Posterior vena cava (tissue), 2 donors: ENCODE data around the gene PLEKHA6. TPM values are rescaled to one million over a fixed set of nuclear protein-coding genes. Genes with fewer than 3 reads are reported as not detected.
"Not testable (repeated sequence)": the region's sequence is repeated elsewhere in the genome, so short reads cannot be mapped to it uniquely, and the experiment has no call there.

ENCODE experiments used
- DNase-seq: peaks from one replicate; pipeline ENCODE4 v3.0.0-alpha.2; 2020; ENCODE audit warnings: low spot score
- intact Hi-C, 2 donors: fragments of 100-400 bp; cut with DNase I; formaldehyde crosslinking; loops; one replicate each; pipeline versions ENCODE4 v1.14.1 to v1.14.2; 2022 to 2023
- total RNA-seq, 2 donors: library from RNA; stranded (reverse); fragmentation: NEBNext Ultra II Directional; extraction: Animal tissue kit (Norgen Biotek cat#: 25700); gene quantifications; one replicate each; pipeline ENCODE4 v1.2.1, GENCODE V29; 2021
- donor health status: DM: yes; HTN: yes; CAD: no.
- donor health status: DM: yes; HTN: yes; CAD: no.

The PLEKHA6 gene
- total RNA-seq, 2 donors from 2014 or later: 13.3 to 23.5 TPM

GRCh38 chr1:204258213-204259115, 101.3 kb downstream of the PLEKHA6 start:
- DNase-seq: no peak
- intact Hi-C loops: loop anchor here in 1 of 2 donors (2.0 to 5.0 kb wide), 2 partner anchors 39 to 102 kb away; no protein-coding TSS in a partner anchor

- intact Hi-C loops: loop anchor here in 1 of 2 donors (5.0 kb wide), 1 partner anchor 40 kb away; no protein-coding TSS in a partner anchor
- no peak for DNase-seq
Measured at GRCh38 chr1:204257446-204257845, 102.3 kb downstream of the PLEKHA6 start.

- DNase-seq: no peak
- intact Hi-C loops: loop anchor here in 1 of 2 donors (5.0 kb wide), 1 partner anchor 41 kb away; no protein-coding TSS in a partner anchor
Measured at GRCh38 chr1:204256531-204256930, 103.2 kb downstream of the PLEKHA6 start.

GRCh38 chr1:204255966-204256365, 103.8 kb downstream of the PLEKHA6 start:
- intact Hi-C loops: loop anchor here in 1 of 2 donors (5.0 kb wide), 1 partner anchor 41 kb away; no protein-coding TSS in a partner anchor
- DNase-seq: no peak

- DNase-seq: no peak
- intact Hi-C loops: loop anchor here in 1 of 2 donors (5.0 kb wide), 1 partner anchor 42 kb away; no protein-coding TSS in a partner anchor
Measured at GRCh38 chr1:204255225-204255624, 104.5 kb downstream of the PLEKHA6 start.

GRCh38 chr1:204254031-204254661, 105.6 kb downstream of the PLEKHA6 start:
- intact Hi-C loops: no loop called here
- peak; percentile 90 for DNase-seq

GRCh38 chr1:204251926-204252689, 107.6 kb downstream of the PLEKHA6 start:
- intact Hi-C loops: no loop called here
- no peak for DNase-seq

- intact Hi-C loops: no loop called here
- no peak for DNase-seq
Measured at GRCh38 chr1:204251286-204251685, 108.4 kb downstream of the PLEKHA6 start.

- intact Hi-C loops: no loop called here
- no peak for DNase-seq
Measured at GRCh38 chr1:204250428-204251030, 109.2 kb downstream of the PLEKHA6 start.

- intact Hi-C loops: loop anchor here in 1 of 2 donors (10.0 kb wide), 1 partner anchor 105 kb away; the partner anchor contains the start of gene PLEKHA6
- no peak for DNase-seq
Measured at GRCh38 chr1:204249736-204250427, 109.8 kb downstream of the PLEKHA6 start.

- no peak for DNase-seq
- intact Hi-C loops: loop anchor here in 1 of 2 donors (10.0 kb wide), 1 partner anchor 106 kb away; the partner anchor contains the start of gene PLEKHA6
Measured at GRCh38 chr1:204248954-204249353, 110.8 kb downstream of the PLEKHA6 start.

- DNase-seq: no peak
- intact Hi-C loops: loop anchor here in 1 of 2 donors (10.0 kb wide), 1 partner anchor 108 kb away; the partner anchor contains the start of gene PLEKHA6
Measured at GRCh38 chr1:204246876-204247275, 112.9 kb downstream of the PLEKHA6 start.

- intact Hi-C loops: loop anchor here in 1 of 2 donors (10.0 kb wide), 1 partner anchor 112 kb away; the partner anchor contains the start of gene PLEKHA6
- DNase-seq: peak; percentile 71
Measured at GRCh38 chr1:204242920-204243319, 116.8 kb downstream of the PLEKHA6 start.

GRCh38 chr1:204241914-204242313, 117.8 kb downstream of the PLEKHA6 start:
- intact Hi-C loops: loop anchor here in 1 of 2 donors (10.0 kb wide), 1 partner anchor 113 kb away; the partner anchor contains the start of gene PLEKHA6
- peak; percentile 26 for DNase-seq

GRCh38 chr1:204241050-204241449, 118.7 kb downstream of the PLEKHA6 start:
- peak; percentile 20 for DNase-seq
- intact Hi-C loops: loop anchor here in 1 of 2 donors (10.0 kb wide), 1 partner anchor 114 kb away; the partner anchor contains the start of gene PLEKHA6

GRCh38 chr1:204240233-204240632, 119.5 kb downstream of the PLEKHA6 start:
- no peak for DNase-seq
- intact Hi-C loops: loop anchor here in 1 of 2 donors (10.0 kb wide), 1 partner anchor 115 kb away; the partner anchor contains the start of gene PLEKHA6

- intact Hi-C loops, DNase-seq: not testable (repeated sequence)
Measured at GRCh38 chr1:204239401-204239800, 120.3 kb downstream of the PLEKHA6 start.

GRCh38 chr1:204238520-204238919, 121.2 kb downstream of the PLEKHA6 start:
- intact Hi-C loops, DNase-seq: not testable (repeated sequence)
